ENCODE results near the gene CTH.
"Not testable (repeated sequence)": the region's sequence is repeated elsewhere in the genome, so short reads cannot be mapped to it uniquely, and the experiment has no call there.

The CTH gene

DNA sequence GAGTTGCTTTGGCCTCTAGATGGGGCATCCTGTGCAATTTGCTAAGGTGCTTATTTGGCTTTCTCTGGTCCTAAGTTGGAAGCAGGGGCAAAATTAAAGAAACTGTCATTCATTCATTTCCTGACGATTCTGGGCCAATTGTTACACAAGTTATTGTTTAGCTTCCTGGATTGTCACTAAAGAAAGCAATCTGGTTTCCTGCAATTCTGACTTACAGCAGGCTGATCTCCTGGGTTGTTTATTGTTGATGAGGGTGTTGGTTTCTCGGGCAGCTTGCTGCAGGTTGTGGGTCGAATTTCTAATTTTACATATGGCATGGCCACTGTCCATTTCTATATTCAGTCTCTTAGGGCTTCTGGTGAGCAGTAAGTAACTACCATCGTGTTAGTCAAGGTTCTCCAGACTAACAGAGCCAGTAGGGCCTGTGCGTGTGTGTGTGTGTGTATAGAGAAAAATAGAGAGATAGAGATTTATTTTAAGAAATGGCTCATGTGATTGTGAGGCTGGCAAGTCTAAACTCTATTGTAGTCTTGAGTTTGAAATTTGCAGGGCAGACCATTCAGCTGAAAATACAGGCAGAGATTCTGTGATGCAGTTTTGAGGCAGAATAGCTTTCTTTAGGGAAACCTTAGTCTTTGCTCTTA is 30.4 kb downstream of the CTH start:
- TF ChIP-seq, protein P1, sequence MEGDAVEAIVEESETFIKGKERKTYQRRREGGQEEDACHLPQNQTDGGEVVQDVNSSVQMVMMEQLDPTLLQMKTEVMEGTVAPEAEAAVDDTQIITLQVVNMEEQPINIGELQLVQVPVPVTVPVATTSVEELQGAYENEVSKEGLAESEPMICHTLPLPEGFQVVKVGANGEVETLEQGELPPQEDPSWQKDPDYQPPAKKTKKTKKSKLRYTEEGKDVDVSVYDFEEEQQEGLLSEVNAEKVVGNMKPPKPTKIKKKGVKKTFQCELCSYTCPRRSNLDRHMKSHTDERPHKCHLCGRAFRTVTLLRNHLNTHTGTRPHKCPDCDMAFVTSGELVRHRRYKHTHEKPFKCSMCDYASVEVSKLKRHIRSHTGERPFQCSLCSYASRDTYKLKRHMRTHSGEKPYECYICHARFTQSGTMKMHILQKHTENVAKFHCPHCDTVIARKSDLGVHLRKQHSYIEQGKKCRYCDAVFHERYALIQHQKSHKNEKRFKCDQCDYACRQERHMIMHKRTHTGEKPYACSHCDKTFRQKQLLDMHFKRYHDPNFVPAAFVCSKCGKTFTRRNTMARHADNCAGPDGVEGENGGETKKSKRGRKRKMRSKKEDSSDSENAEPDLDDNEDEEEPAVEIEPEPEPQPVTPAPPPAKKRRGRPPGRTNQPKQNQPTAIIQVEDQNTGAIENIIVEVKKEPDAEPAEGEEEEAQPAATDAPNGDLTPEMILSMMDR (IDR thresholded peaks at IDR 0.05; ENCODE audit: low read depth, low read length), result no peak
- no peak overlapping the region for H3K4me3 ChIP-seq (ENCODE audit: low read depth, low read length)

DNA sequence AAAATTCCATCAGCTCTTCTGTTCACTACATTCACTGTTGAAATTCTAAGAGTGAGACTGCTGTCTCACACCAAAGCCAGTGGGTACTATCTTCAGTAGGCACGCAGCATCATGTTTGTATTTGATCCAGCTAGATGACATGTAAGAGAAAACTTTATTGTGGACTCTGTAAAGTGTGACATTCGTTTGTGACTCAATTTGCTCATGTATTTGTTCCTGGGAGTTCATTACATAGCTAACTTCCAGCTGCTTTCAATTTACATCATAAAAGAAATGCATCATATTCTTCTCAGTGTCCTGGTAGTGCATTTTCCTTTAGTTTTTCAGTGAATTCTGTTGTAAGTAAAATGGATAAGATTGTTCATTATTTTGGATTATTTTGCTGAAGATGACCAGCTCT is 31.4 kb downstream of the CTH start:
- no peak overlapping the region for H3K4me3 ChIP-seq (ENCODE audit: low read depth, low read length)
- TF ChIP-seq, protein P1 (IDR thresholded peaks at IDR 0.05; ENCODE audit: low read depth, low read length), result no peak

DNA sequence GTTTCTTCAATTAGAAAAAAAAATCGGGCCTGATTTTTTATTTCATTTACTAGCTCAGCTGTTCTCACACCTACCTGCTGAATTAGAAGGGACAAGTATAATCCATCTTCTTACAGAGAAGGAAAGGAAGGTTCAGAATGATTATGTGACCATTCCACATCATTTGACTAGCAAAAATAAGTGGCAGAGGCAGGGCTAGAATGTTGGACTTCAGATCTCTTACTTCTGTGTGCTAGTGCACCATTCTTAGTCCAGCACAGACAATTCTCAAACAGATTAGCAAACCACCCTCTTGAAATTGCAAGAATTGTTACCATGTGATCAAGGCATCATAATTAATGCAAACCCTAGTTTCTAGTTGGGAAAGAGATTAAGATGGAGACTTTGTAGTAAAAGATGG is 32.7 kb downstream of the CTH start:
- H3K4me3 ChIP-seq (ENCODE audit: low read depth, low read length), result no peak overlapping the region
- TF ChIP-seq, protein P1 (IDR thresholded peaks at IDR 0.05; ENCODE audit: low read depth, low read length), result no peak

DNA sequence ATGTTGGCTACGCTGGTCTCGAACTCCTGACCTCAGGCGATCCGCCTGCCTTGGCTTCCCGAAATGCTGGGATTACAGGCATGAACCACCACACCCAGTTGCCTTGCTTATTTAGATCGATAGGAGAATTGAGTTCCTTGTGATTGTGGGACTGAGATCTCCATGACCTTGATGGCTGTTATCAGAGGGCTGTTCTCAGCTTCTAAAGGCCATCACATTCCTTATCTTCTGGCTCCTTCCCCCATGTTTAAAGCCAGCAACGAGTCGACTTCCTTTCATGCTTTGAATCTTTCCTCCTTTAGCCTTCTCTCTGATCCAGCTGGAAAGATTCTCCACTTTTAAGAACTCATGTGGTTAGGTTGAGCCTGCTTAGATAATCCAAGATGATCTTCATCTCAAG is 38.0 kb downstream of the CTH start:
- H3K4me3 ChIP-seq (ENCODE audit: low read depth, low read length), result no peak overlapping the region
- TF ChIP-seq, protein P1 (IDR thresholded peaks at IDR 0.05; ENCODE audit: low read depth, low read length), result no peak

DNA sequence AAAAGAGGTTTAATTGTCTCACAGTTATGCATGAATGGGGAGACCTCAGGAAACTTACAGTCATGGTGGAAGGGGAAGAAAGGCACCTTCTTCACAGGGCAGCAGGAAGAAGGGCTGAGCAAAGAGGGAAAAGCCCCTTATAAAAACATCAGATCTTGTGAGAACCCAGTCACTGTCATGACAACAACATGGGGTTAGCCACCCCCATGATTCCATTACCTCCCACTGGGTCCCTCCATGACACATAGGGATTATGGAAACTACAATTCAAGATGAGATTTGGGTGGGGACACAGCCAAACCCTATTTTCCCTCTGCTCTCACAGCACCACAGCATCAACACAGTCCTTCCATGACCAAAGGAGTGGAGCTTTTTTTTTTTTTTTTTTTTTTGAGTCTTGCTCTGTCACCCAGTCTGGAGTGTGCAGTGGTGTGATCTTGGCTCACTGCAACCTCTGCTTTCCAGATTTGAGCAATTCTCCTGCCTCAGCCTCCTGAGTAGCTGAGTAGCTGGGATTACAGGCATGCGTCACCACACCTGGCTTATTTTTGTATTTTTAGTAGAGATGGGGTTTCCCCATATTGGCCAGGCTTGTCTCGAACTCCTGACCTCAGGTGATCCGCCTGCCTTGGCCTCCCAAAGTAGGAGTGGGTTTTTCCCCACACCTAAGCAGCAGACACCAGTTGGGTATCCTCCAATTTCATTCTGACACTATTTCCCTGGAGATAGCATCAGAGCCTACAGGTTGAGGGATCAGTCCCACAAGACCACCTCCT is 41.3 kb downstream of the CTH start:
- H3K4me3 ChIP-seq (ENCODE audit: low read depth, low read length), result not testable (repeated sequence)

DNA sequence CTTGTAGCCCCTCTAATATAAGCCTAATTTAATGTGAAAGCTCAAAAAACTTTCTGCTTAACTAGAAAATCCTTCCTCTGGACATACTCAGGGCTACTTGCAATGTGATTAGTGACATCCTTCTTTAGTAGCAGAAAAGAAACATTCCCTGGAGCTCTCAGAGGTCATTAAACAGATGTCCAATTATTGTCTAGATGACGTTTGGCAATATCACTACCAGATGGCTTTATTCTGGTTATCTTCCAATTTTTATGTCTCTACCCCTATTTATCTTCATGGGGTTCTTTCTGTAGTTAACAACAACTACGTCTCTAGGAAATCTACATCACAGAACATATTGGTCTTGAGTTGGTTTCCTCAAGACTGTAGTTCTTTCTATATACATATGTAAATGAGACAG is 44.2 kb downstream of the CTH start:
- H3K4me3 ChIP-seq (ENCODE audit: low read depth, low read length), result no peak overlapping the region
- TF ChIP-seq, protein P1 (IDR thresholded peaks at IDR 0.05; ENCODE audit: low read depth, low read length), result no peak

DNA sequence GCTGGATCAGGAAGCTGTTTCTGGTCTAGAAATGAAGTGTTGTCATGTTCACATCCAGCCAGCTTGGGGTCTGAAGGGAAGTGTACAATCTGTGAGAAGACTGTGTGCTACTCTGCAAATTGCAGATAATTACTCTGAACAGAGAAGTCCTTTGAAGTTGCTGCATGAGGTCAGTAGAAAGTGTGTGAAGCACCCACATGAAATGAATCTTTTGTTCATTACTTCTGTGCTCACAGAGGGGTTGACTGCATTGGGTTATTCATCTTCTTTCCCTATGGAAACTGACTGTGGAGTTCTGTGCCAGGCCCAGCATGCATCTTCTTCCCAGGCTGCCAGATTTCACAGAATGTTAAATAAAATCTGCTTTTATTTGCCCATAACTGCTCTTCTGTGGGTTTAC is 47.1 kb downstream of the CTH start:
- no peak overlapping the region for H3K4me3 ChIP-seq (ENCODE audit: low read depth, low read length)
- TF ChIP-seq, protein P1 (IDR thresholded peaks at IDR 0.05; ENCODE audit: low read depth, low read length), result no peak

All from WI38 (cell line).